ENCODE results near the gene LRRC70.

GRCh38 chr5:62577488-62577887, 1.1 kb upstream of the LRRC70 start:
- no peak for TF ChIP-seq CTCF (IDR thresholded peaks at IDR 0.05)
- TF ChIP-seq POLR2A (IDR thresholded peaks at IDR 0.05) = no peak
